Cardiac fibroblast (primary cell): ENCODE results near the gene MDM2.
A peak's percentile ranks its signal among the peaks of the same experiment; 100 is the strongest.

Experiments used
- DNase-seq, 2 donors: peaks; one replicate each; pipeline versions ENCODE4 v3.0.0 to v3.0.0-alpha.2; 2010; ENCODE audit warnings: low read depth in 2 of 2
- H3K4me3 ChIP-seq, 2 donors: replicated peaks in 1 of 2; 1 replicate in 1 of 2; 2 replicates in 1 of 2; pipeline ENCODE4 v1.5.1; 2011; ENCODE audit warnings: low read depth in 2 of 2, low read length in 2 of 2, mild to moderate bottlenecking in 2 of 2, moderate library complexity in 1 of 2
- CTCF ChIP-seq: IDR thresholded peaks from one replicate; pipeline ENCODE4 v1.5.1; 2011; ENCODE audit warnings: low read depth, mild to moderate bottlenecking, low read length, inconsistent platforms

The MDM2 gene

GRCh38 chr12:68878846-68879245, 70.9 kb downstream of the MDM2 start:
- DNase-seq = no peak
- no peak for TF ChIP-seq CTCF

GRCh38 chr12:68880660-68881325, 72.8 kb downstream of the MDM2 start:
- no peak overlapping the region for H3K4me3 ChIP-seq
- DNase-seq = peak; percentile 8 to 64
- TF ChIP-seq CTCF = no peak

More at GRCh38 chr12:68878846-68879245, 70.9 kb downstream of the MDM2 start:
- no peak overlapping the region for H3K4me3 ChIP-seq

GRCh38 chr12:68882251-68882964, 74.4 kb downstream of the MDM2 start:
- TF ChIP-seq CTCF = no peak
- H3K4me3 ChIP-seq = no peak overlapping the region
- no peak for DNase-seq

- TF ChIP-seq CTCF = no peak
- no peak for DNase-seq
These were observed 75.2 kb downstream of the MDM2 start for GRCh38 chr12:68883151-68883550.

GRCh38 chr12:68884251-68884650, 76.3 kb downstream of the MDM2 start:
- DNase-seq = no peak
- no peak overlapping the region for H3K4me3 ChIP-seq
- TF ChIP-seq CTCF = no peak

More at GRCh38 chr12:68883151-68883550, 75.2 kb downstream of the MDM2 start:
- H3K4me3 ChIP-seq = no peak overlapping the region

GRCh38 chr12:68885381-68885780, 77.4 kb downstream of the MDM2 start:
- no peak for DNase-seq
- TF ChIP-seq CTCF = no peak
- no peak overlapping the region for H3K4me3 ChIP-seq
